ENCODE results near the gene ELAC2.

ELAC2 gene

GRCh38 chr17:12947047-12947446 lies 70.8 kb downstream of the ELAC2 start:
- DNase-seq, result no peak
